ENCODE data around the gene ADRM1.

The ADRM1 gene

DNA sequence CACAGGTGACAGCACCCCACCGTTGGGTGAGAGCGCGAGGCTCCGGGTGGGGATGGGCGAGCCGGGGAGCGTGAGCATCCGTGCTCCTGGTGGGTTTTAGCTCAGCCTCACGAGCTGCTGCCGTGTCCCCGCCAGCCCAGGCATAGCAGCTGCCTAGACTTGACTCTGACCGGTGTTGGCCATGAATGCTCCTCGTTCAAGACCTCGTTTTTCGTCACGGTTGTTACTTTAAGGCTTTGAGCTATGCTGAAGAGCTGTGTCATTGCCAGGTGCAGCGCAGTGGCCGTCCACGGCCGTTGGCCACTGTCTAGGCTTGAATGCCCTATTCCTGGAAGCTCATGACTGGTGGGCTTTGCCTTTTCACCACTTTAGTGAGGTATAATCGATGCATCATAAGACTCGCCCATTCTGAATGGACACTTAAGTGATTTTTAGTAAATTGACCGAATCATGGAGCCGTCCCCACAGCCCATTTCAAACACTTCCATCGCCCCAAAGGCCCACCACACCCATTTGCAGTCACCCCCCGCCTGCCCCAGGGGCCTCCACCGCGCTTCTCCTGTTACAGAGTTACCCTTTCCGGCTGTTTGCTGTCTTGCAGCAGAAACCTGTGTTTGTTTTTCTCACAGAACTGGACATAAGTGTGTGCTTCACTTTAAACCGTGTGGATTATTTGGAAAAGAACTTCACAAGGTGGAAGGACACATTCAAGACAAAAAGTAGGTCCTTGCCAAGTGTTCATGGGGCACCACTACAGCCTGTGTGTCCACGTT lies 21.4 kb upstream of the ADRM1 start:
- no peak for DNase-seq (ENCODE audit: low read depth, low spot score)

GRCh38 chr20:62282103-62282502 lies 20.7 kb upstream of the ADRM1 start:
- no peak for DNase-seq (ENCODE audit: low read depth, low spot score)

DNA sequence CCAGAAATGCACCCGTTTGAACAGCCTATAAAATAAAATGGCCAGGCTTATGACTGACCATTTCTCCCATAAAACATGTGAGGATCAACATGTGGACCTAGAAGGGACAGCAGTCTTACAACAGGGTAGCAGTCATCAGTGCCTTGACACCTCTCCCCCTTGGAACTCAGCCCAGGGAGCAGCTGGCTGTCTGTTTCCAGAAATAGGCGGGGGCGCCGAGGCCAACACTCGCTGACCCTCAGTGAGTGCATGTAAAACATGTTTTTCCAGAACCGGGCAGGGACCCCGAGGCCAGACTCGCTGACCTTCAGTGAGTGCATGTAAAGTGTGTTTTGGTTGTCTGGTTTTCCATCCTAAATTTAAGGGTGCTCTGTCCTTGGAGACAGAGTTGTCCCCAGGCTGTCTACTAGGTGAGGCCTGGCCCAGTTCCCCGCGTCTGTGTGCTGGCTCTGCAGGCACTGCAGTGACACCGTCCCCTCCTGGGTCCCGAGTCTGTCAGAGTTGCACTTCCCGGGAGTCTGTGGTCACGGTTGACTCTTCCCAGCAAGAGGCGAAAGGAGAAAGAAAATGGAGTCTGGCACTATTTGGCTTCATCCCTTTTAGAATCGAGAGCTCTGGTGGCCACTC lies 19.8 kb upstream of the ADRM1 start:
- DNase-seq (ENCODE audit: low read depth, low spot score): no peak

GRCh38 chr20:62284448-62284847 lies 18.3 kb upstream of the ADRM1 start:
- DNase-seq (ENCODE audit: low read depth, low spot score): no peak

DNA sequence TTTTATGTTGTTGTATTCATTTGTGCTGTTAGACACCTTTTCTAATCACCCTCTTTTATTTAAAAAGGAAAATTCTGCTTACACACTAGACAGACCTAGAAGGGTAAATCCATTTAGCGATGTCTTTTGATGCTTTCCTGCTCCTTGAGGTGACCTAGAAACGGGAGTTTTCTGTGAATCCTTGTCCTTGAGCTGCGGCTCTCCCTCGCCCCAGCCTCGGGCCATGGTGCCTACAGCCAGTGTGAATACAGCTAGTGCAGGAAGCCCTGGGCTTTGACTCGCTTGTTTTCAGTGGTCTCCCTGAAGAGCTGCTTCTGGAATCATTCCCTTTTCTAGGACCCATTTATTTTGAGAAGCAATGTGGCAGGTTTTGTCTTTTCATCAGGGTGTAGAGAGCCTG lies 17.6 kb upstream of the ADRM1 start:
- no peak for DNase-seq (ENCODE audit: low read depth, low spot score)

GRCh38 chr20:62285722-62286121 lies 17.1 kb upstream of the ADRM1 start:
- no peak for DNase-seq (ENCODE audit: low read depth, low spot score)

DNA sequence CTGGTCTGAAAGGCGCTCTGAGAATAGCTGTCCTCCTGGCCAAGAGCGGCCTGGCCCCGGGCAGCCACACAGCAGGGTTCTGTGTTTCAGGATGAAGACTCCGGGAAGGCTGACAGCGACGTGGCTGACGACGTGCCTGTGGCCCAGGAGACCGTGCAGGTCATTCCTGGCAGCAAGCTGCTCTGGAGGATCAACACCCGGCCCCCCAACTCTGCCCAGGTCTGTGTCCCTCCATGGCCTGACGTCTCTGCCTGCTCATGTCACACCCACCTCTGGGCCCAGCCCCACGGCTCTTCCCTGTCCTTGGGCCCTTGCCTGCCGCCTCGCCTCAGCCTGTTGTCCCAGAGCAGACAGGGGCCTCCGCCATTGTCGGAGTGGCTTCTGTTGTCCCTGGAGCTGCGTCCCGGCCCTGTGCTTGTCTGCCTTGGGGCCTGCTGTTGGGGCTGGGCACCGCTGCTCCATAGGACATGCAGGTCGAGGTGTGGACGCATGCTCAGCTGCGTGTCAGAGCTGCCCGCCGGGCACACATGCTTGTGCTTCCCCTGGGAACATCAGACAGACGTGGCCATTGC lies 16.2 kb upstream of the ADRM1 start:
- no peak for DNase-seq (ENCODE audit: low read depth, low spot score)

DNA sequence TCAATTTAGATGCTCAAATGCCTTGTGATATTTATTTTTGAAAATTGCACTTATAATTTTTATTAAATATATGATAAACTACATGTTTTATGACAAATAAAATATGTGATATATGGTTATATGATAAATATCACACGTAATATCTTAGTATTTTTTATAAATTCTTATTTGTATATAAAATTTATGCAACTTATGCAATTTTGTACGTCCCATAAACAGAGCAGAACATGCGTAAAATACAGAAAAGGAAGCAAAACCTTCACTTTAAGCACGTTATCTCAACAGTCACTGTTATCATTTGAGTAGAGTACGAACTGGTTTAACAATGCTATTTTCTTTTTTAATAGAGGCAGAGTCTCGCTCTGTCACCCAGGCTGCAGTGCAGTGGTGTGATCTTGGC lies 15.7 kb upstream of the ADRM1 start:
- DNase-seq (ENCODE audit: low read depth, low spot score): no peak

DNA sequence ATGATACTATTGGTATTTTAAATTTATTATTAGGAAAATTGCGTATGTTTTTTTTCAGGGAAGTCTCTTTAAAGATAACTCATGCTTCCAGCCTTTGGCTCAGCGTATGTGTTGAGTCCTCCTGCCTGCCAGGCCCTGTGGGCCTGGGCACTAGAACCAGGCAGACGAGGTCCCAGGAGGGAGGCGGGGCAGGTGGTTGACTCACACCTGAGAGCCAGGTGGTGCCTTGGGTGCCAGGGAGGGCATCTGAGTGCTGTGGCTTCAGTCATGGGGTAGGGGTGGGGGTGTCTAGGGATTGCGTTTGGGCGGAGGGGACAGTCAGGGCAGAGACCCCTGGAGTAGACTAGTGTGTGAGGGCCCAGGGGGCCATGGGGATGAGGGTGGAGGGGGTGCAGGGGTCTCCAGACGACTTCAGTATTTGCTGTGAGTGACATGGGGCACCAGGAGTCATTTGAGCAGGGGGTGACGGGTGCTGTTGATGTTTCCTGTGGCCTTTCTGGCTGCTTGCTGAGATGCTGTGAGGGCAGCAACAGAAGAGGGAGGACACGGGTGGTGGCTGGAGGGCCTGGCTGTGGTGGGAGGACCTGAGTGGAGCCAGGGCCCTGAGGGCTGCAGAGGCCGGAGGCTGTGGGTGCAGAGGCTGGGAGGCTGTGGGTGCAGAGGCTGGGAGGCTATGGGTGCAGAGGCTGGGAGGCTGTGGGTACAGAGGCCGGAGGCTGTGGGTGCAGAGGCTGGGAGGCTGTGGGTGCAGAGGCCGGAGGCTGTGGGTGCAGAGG lies 14.8 kb upstream of the ADRM1 start:
- no peak for DNase-seq (ENCODE audit: low read depth, low spot score)

- no peak for DNase-seq (ENCODE audit: low read depth, low spot score)
Measured at GRCh38 chr20:62288535-62289105, 14.2 kb upstream of the ADRM1 start.

GRCh38 chr20:62289131-62289530 lies 13.7 kb upstream of the ADRM1 start:
- DNase-seq (ENCODE audit: low read depth, low spot score): no peak

- no peak for DNase-seq (ENCODE audit: low read depth, low spot score)
Measured at GRCh38 chr20:62289898-62290297, 12.9 kb upstream of the ADRM1 start.

DNA sequence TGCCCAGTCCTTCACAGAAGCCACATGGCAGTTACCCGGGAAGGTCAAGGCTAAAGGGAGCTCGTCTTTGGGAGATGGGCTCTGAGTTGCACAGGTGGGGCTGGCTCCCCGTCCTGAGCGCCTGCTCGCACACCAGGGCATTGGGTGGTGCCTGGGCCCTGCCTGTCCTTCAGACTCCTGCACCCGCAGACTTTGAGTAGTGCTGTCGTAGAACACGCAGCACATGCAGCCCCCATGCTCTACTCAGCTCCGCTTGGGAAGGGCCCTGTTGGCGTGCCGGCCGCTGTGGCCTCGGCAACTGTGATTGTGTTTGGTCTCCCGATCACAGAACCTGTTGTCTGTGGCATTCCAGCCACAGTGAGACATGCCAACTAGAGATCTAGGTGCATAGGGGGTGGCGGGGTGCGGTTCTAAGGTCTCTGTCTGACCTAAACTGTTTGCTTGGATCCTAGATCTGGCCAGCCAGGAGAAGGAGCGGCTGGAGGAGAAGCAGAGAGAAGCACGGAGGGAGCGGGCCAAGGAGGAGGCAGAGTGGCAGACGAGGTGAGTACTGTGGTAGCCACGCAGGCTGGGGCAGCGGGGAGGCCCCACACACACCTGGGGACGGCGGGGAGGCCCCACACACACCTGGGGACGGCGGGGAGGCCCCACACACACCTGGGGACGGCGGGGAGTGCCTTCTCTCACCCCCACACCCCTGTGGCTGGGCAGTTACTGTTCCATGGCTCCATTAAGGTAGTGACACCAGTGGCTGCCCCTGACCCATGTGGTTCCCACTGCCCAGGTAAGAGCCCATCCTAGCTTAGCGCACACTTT lies 11.3 kb upstream of the ADRM1 start:
- DNase-seq (ENCODE audit: low read depth, low spot score): no peak

- DNase-seq (ENCODE audit: low read depth, low spot score): no peak
Measured at GRCh38 chr20:62292108-62292507, 10.7 kb upstream of the ADRM1 start.

- no peak for DNase-seq (ENCODE audit: low read depth, low spot score)
Measured at GRCh38 chr20:62293111-62293784, 9.5 kb upstream of the ADRM1 start.

DNA sequence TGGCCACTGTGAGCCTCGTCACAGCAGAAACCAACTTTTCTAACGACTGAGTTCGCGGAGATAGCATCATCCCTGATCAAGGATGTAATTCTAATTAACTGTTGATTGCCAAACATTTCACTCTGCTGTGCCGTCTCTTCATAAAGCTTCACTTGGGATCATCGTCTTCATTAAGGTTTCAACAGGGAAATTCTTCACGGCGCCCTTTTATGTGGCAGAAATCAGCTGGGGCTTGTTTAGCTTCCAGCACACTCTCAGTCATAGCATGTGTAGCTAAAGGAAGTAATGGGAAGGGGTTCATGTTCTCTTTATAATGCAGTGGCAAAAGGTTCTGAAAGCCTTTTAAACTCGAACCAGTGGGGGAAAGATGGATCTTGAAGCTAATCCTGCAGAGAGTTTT lies 8.9 kb upstream of the ADRM1 start:
- no peak for DNase-seq (ENCODE audit: low read depth, low spot score)

DNA sequence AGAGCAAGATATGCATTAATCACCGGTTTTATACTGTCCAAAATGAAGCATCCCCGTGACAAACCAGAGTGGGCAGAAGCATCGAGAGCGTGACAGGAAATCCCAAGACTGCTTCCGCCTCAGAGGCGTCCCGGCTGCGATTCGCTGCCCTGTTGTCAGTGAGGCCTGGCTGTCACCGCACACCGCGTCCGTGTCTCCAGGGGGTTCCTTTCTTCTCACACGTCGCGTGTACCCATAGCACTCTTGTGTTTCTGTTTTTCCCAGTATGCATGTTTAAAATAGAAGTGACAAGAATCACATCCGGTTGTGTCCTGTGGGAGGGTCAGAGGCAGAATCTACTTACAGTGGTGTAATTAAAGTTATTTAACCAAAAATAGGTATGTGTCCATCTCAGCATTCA lies 8.3 kb upstream of the ADRM1 start:
- no peak for DNase-seq (ENCODE audit: low read depth, low spot score)

DNA sequence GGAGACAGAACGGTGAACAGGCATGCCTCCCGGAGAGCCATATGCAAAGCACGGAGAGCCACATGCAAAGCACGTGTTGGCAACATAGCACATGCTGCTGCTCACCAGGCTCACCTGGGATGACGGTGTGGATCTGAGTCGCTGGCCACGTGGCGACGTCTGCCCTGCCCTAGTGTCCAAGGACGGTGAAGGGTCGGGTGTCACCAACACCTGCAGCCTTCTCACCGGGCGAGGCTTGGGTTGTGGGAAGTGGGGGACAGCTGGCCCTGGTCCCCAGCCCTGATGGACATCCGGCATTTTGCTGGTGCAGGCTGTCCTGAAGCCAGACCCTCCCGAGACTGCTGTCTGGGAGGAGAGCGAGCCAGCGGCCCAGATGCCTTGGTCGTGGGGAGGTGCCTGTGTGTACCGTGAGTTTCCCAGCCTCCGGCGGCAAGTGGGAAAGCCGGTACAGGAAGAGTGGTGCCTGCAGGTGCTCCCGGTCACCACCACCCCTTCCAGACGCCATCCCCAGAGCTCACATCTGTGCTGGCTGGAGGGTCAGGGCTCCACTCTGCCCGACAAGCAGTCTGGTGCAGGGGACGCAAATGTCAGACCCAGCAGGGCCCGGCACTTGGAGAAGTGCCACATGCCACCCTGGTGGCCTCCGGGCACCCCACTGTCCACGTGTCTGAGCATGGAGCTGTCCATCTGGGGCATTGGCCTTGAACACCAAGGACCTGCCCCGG lies 5.9 kb upstream of the ADRM1 start:
- no peak for DNase-seq (ENCODE audit: low read depth, low spot score)

DNA sequence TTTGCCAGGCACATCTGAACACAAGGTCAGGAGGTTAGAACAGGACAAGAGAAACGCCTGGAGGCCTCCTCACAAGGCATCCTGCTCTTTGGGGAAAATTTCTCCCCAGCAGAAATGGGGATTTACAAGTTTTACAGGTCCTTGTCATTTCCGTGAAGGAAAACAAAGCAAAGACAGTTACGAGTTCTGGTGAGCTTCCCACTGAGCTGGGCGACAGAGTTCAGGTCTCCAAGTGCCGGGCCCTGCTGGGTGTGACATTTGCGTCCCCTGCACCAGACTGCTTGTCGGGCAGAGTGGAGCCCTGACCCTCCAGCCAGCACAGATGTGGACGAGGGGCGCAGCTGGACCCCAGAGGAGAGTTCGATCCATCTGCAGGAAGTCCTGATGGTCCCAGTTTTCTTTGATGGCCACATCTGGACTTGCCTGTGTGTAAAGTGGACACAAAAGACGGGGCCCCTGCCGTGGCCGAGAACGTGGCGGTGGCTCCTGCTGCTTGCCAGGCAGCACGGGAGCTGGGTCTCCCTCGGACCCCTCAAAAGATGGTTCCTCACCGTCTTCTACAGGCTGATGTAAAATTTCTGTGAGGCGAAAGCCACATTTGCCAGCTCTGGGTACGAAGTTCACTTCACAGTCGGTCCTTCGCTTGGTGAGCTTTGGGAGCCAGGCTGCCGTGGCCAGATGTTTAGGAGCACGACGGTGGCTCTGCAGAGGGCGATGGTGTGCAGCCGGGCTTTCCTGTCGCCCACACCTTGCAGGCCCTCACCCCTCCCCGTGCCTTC lies 5.2 kb upstream of the ADRM1 start:
- no peak for DNase-seq (ENCODE audit: low read depth, low spot score)

Measured in iPS DF 19.7 (cell line).